ENCODE data around the gene MARCHF11. TPM values are rescaled to one million over a fixed set of nuclear protein-coding genes. Genes with fewer than 3 reads are reported as not detected.

The MARCHF11 gene
- total RNA-seq, 1 donor from 2014 or later = not detected

DNA sequence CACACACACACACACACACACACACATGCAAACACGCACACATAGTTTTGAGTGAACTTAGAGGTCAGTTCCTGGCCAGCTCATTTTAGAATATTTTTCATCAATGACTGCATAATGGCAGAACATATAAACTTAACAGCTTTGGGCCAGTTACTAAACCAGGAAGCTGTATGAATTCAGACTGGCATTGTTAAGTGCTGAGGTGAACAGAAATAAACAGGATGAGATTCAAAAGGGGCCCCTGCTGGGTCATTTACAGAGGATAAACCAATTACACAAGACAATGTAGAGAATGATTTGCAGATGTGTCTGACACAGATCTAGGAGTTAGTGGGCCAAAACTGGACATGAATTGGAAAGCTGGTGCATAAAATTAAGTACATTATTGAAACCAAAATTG lies 44.6 kb downstream of the MARCHF11 start:
- ATAC-seq (no peak), DNase-seq (ENCODE audit: low spot score) (no peak)

DNA sequence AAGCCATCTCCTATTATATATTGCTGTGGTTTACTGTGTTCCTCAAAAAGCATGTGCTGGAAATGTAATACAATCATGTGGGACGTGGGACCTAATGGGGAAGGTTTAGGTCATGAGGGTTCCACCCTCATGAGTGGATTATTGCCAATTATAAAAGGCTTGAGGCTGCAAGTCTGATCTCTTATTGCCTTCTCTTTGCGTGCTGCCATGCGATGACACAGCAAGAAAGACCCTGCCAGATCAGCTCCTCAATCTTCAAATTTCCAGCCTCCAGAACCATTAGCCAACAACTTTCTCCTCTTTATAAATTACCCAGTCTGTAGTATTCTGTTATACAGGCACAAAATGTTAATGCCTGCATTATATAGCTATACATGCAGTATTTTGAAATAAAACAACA lies 45.4 kb downstream of the MARCHF11 start:
- no peak for ATAC-seq
- no peak for DNase-seq (ENCODE audit: low spot score)

DNA sequence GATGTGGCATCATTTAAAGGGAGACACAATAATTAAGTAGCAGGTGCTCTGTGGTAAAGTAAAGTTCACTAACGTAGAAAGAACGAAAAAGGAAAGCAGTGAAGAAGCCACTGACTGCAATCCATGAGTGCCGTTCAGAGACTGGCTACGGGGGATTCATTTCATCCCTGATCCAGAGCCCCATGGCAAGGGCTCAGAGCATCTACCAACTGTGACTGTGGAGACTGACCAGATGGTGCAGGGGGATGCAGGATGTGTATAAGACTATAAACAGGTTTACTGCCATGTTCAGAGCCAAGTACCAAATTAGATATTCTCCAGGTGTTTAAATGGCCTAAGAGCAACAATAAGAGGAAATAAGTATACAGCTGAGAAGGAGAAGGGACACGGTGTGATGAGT lies 47.7 kb downstream of the MARCHF11 start:
- DNase-seq (ENCODE audit: low spot score) (no peak), ATAC-seq (no peak)

DNA sequence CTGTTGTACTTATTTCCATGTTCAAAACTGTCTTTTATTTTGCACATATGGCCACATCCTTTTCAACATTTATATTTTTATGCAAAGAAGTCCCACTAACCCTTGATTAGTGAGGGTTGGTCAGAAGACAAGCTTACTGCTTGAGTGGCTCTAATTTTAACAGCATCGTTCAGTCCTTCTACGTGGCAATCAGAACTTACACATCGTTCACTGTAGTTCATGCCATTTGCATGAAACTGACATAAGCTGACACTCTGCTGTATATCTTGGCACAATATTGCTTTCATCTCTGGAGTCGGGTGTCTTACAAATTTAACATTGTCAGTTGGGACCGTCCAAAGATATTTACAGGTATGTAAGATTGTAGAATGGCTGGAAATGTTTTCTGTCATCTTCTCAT lies 50.6 kb downstream of the MARCHF11 start:
- no peak for DNase-seq (ENCODE audit: low spot score)
- ATAC-seq = no peak

DNA sequence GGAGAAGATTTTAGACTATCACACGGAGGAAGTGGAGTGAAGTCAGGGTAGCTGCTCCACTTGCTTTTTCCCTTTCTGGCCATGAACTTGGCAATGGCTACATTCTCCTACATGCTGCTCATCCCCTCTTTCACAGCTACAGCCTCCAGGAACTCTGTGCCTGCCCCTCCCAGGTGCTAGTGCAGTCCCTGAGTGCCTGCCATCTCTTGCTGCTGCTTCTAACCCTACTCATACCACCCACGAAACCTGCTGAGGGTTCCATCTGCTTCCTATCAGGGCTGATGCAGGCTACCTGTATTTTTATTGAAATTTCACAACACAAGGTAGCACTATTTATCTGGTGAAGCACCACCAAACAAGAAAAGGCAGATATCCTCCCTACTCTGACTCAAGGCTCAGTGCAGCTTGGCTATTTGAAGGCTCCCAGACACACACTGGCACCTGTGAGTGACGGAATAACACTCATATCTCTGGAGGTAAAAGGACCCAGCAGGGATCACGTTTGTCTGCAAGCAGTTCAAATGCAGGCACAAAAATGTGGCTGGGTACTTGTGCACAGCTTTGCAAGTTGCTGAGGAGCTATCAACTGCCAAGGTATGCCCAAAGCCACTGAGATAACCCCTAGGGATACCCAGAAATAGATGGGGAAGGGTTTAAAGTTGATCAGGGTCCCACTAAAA lies 51.6 kb downstream of the MARCHF11 start:
- ATAC-seq = no peak
- DNase-seq (ENCODE audit: low spot score) = no peak

DNA sequence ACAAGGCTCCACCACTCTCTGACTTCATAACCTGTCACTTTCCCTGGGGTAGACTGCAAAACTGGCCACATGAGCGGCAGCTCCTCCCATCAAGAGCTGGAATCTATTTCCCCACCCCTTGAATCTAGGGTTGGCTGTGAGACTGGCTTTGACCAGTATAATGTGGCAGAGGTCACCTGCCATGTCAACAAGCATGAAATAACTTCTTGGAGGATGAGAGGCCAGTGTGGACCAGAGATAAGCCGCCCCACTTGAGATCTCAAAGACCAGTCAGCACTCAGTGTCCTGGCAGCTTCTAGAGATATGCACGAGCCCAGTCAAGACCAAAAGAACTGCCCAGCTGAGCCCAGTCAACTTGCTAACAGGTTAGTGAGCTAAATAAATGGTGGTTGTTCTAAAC lies 59.0 kb downstream of the MARCHF11 start:
- ATAC-seq = no peak
- DNase-seq (ENCODE audit: low spot score) = no peak

DNA sequence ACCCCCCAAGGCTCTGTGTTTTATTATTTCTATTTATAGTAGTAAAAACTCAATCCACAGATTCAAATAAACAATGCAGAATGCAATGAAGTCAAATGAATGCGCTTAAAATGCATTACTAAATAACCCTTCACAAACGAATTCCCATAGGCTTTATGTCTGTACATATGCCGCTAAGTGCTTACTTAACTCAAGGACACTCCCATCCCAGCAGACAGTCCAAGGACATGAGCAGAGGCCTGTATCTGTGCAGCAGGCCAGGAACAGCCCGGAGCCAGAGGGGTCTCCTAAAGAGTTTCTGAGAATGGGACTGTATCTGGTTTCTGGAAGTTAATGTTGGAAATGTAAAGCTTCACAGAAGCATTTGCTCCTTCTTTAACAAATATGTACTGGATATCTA lies 59.8 kb downstream of the MARCHF11 start:
- no peak for DNase-seq (ENCODE audit: low spot score)

DNA sequence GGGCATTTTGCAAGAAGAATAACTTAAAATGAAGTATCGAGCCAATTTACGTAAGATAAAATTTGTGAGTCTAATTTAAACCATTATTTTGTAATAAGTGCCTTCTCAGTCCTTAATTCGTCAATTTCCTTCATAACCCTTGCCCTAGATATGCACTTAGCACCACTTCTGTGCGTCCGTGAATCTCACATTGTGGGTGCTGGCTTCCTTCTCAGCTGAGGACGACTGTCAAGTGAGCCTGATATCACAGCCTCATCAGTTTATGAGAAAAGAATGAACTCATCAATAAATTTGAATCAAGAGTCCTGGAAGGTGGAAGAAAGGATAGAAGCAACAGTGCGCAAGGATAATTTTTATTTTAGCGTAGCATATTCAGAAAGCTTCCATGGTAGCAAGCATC lies 64.5 kb downstream of the MARCHF11 start:
- no peak for ATAC-seq
- DNase-seq (ENCODE audit: low spot score) = no peak

More for the DNA sequence above, 59.8 kb downstream of the MARCHF11 start:
- ATAC-seq = no peak

DNA sequence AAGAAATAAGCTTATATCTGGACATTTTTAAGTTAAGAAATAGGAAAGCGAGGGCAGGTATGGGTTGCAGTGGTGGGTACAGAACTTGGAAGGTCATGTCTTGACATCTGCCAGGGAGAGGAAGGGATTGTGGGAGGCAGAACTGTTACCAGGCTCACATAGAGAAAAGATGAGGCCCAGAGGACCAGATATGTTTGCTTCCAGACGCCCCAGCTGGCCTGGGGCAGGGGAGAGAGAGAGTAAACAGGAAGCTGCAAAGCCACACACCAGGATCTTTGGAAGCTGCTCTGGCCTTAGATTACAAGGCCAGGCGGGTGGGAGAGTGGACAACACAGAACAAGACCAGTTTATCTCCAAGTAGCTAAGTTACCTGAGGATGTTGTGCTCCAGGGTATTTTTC lies 71.2 kb downstream of the MARCHF11 start:
- no peak for DNase-seq (ENCODE audit: low spot score)
- ATAC-seq = no peak

DNA sequence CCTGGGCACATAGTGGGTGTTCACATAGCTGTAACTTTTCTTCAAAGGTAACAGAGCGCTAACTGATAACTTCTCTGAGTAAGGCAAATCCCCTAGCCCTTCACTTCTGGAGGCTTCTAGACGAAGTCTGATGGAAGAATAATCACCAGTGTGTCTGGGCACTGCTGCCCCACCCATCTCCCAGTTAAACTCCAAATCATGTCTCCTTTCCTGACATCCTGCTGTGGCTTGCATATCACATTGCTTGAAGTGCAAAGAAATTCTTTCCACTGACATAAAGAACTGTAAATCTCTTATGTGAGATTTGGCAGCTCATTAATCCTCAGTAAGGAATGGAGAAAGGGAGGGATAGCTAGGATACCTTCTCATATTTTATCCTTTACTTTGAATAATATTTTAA lies 74.6 kb downstream of the MARCHF11 start:
- no peak for DNase-seq (ENCODE audit: low spot score)
- ATAC-seq = no peak

DNA sequence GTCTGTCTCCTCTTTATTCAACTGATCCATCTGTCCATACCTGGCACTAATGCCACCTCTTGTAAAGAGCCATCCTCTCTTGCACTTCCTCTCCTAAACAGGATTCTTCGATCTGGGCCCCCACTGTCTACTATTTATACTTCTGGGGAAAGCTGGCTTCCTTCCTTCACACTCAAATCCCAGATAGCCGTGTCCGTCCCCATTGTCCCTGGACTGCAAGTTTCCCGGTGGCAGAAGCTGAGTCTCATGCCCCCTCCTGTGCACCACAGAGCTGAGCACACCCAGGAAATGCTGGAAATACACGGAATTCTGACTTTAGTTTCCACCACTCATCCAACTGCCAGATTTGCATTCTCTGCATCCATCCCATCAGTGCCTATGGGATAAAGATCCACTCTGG lies 84.0 kb downstream of the MARCHF11 start:
- no peak for DNase-seq (ENCODE audit: low spot score)
- ATAC-seq = no peak

DNA sequence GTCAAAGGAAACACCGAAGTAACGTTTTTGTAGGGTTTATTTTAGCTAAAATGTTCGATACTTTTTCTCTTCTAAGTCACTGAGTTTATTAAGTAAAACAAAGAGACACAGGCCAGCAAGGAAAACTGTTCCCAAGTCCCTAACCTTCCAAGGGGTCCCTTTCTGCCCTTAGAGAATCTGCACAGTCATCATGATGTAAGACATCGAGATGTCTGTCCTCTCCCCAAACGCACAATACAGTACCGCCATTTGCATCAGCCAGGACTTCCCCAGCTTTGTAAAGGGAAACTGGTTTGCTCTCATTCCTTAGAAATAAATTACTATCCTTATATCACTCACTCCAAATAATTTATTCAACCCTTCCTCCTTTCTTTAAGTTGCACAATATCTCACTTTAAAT lies 89.3 kb downstream of the MARCHF11 start:
- DNase-seq (ENCODE audit: low spot score) (no peak), ATAC-seq (no peak)

DNA sequence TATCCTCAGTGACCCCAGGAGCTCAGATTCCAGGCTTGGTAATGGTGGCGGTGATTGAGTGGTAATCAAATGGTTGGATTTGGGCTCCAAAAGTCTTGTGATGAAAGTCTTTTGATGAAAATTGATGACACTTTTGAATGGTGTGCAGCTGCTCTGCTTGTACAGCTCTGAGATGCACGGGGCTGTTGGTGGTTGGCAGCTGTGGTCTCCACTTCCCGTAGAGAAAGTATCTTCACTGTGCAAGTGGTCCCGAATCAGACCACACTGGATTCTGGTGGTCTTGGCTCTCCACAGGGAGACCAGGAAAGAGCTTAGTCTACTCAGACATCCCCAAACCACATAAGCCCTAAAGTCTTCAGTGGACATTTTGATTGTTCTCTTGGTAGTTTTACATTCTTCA lies 96.6 kb downstream of the MARCHF11 start:
- ATAC-seq (no peak), DNase-seq (ENCODE audit: low spot score) (no peak)

DNA sequence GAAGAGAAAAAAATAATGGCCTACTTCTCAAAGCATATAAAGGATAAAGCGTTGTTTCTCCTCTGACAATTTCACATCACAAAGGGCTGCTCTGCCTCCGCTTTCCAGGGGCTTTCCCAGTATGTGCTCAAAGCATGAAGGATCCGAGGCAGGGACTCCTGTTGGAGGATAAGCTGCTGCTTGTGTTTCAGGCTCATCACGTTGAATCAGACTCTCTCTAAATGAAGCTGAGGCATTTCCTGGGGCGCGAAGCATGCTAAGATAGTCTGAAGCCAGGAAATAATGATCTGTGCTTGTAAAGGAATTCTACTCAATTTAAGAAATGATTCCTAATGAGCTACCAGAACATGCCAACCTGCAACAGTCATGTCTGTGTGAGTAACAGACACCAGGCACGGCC lies 97.5 kb downstream of the MARCHF11 start:
- no peak for DNase-seq (ENCODE audit: low spot score)
- no peak for ATAC-seq

DNA sequence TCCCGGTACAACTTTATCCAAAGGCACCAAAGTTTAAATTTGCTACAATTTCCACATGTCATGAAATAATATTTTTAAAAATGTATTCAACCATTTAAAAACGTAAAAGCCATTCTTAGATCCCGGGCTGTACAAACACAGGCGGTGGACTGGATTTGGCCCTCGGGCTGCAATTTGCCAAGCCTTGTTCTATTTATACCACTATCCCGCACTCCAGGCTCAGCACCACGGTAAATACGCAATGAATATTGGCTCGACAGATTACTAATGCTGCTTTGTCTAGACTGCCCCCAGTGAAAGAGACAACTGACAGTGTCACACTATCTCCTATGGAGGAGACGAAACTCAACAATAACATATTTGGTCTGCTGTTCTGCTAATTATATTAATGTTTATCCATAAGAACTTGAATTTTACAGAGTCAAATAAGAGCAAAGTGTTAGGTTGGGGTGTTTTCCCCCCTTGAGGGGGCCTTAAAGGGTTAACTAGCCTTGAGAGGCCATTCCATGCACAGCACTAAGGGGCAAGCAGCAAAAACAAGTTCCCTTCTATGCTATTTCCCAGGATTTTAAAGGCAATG lies 98.1 kb downstream of the MARCHF11 start:
- DNase-seq (ENCODE audit: low spot score) (no peak), ATAC-seq (no peak)

DNA sequence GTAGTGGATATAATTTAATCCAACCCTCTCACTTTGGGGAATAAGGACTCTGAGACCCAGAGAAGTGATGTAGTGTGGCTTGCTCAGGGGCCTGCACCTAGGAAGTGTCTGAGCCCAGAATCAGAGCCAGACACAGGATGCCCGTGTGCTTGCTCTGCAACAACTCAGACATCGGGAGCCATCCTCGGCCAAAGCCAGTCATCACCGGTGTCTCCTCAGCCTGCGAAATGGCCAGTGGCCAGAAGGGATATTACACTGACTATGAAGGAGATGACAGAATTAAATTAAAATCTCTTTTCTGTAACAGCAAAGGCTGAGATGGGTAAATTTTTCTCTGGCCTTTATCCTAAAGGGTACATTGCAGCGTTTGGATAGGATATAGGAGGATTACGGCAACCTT lies 102.9 kb downstream of the MARCHF11 start:
- no peak for DNase-seq (ENCODE audit: low spot score)
- no peak for ATAC-seq

DNA sequence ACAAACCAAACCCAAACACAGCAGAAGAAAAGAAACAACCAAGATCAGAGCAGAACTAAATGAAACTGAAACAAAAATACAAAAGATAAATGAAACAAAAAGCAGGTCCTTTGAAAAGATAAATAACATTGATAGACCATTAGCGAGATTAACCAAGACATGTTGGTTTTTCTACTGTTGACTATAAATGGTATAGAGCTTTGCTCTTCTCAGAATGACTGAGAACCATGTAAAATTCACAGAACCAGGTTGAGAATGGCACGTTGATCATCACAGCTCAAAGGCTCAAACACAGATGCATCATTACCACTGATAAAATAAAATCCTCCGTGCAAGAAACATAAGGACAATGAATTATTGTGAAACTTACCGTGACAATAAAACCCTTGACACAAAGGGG lies 105.2 kb downstream of the MARCHF11 start:
- no peak for ATAC-seq

DNA sequence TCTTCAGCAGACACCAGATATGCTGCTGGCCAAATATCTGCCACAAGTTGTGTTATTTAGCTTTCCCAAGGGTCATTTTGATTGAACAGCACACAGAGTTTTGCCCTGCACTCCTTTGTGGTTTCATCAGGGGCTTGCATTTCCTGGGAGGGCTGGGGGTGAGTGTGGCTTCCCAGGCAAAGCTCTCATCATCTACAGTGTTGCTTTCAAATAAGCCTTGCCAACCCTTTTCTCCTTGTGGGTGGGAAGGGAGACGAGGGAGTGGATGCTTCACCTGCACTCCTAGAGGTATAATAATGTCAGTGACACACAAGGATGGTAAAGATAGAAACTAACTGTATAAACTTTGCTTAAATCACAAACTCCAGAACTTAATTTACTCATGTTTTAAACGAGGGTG lies 107.0 kb downstream of the MARCHF11 start:
- no peak for DNase-seq (ENCODE audit: low spot score)
- no peak for ATAC-seq

More for the DNA sequence above, 105.2 kb downstream of the MARCHF11 start:
- DNase-seq (ENCODE audit: low spot score) = no peak

DNA sequence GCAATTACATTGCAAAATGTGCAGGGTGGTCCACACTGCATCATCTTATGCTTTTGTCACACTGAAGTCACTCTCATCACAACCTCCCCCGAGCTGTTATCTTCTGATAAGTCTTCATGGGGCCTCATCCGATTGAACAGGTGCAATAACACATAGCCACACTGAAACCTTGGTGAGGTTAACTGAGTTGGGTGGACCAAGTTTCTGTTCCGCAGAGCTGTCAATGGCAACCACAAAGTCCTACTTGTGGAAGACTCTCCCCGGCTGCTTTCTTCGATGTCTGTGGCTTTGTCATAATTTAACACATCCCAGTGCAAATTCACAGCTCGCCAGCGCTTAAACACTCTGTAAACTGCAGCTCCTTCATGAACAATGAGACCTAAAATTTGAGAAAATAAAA lies 112.2 kb downstream of the MARCHF11 start:
- ATAC-seq = no peak
- DNase-seq (ENCODE audit: low spot score) = no peak

DNA sequence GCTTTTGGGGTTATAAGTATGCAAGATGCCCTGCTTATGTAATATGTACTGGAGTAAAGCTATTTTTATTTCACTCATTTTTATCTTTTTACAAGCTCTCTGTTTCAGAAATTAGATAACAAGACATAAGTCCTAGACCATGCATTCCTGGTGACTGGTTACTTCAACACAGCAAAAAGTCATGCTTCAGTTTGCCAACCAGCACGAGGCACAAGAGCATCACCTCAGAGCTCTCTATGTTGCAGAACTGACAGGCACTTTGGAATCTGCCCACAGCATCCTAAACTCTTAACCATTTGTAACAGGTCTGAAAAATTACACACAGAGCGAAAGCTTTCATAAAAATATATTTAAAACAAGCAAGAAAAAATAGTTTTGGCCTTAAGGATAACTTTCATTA lies 112.8 kb downstream of the MARCHF11 start:
- DNase-seq (ENCODE audit: low spot score) = no peak
- no peak for ATAC-seq

DNA sequence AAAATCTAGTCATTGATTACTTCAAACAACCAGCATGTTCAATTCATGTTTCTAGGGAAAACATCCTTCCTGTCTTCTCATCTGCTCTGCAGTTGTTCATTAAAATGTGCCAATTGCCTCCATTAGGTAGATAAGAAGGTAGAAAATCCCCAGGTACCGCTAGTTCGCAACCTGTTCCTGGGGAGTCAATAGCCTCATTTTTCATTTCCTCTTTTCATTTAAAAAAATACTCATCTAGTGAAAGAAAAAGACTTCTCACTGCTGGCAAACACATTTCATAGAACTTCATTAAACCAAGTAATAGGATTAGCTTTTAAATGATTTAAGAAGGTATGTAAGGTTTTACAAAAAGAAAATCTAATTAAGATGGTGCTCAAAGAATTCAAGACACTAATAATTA lies 113.3 kb downstream of the MARCHF11 start:
- ATAC-seq = no peak
- DNase-seq (ENCODE audit: low spot score) = no peak

DNA sequence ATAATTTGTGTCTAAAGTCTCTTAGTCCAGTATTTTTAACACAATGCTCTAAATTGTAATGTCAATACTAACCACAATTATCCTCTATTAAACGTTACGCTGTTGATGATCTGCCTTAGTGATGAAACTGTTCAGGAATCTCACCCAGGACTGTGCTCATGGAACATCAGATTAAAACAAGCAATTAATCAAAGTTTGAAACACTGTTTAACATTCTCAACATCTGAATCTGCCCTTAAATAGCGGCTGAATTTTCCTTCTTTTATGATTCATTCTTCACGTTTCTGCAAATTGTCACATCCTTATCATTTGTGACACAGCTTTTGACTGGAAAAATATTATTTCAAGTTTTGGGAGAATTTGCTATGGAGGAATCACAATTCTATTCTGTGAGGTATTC lies 113.8 kb downstream of the MARCHF11 start:
- no peak for DNase-seq (ENCODE audit: low spot score)
- no peak for ATAC-seq
